Endothelial cell (in vitro differentiated cells): Measurements from ENCODE around the gene KIAA0513. TPM values are rescaled to one million over a fixed set of nuclear protein-coding genes. Genes with fewer than 3 reads are reported as not detected.

Source experiments
- DNase-seq: peaks from one replicate; pipeline ENCODE4 v3.0.0; 2021; ENCODE audit warnings: low spot score
- H3K27ac Mint-ChIP-seq: one replicate; pipeline ENCODE4 v1.8.0; 2021; ENCODE audit warnings: mixed read lengths, inconsistent platforms; ENCODE audit not compliant: unreplicated experiment
- H3K27me3 Mint-ChIP-seq: one replicate; pipeline ENCODE4 v1.8.0; 2021; ENCODE audit warnings: mild to moderate bottlenecking, moderate library complexity, mixed read lengths, inconsistent platforms; ENCODE audit not compliant: unreplicated experiment
- H3K36me3 Mint-ChIP-seq: one replicate; pipeline ENCODE4 v1.8.0; 2021; ENCODE audit warnings: mild to moderate bottlenecking, low read depth, mixed read lengths, inconsistent platforms; ENCODE audit not compliant: unreplicated experiment
- H3K4me1 Mint-ChIP-seq: one replicate; pipeline ENCODE4 v1.8.0; 2021; ENCODE audit warnings: mild to moderate bottlenecking, mixed read lengths, inconsistent platforms; ENCODE audit not compliant: unreplicated experiment
- H3K4me3 Mint-ChIP-seq: one replicate; pipeline ENCODE4 v1.8.0; 2021; ENCODE audit warnings: mild to moderate bottlenecking, mixed read lengths, inconsistent platforms; ENCODE audit not compliant: unreplicated experiment
- H3K9me3 Mint-ChIP-seq: one replicate; pipeline ENCODE4 v1.8.0; 2021; ENCODE audit warnings: mixed read lengths, inconsistent platforms; ENCODE audit not compliant: unreplicated experiment
- CTCF ChIP-seq: fragments of 200-600 bp; sonication (generic); IDR thresholded peaks from one replicate; pipeline ENCODE4 v1.5.0; 2021; ENCODE audit warnings: antibody characterized with exemption; ENCODE audit not compliant: unreplicated experiment
- total RNA-seq: library from RNA; stranded (reverse); fragmentation: NEBNext Ultra II Directional; extraction: Animal tissue kit (Norgen Biotek cat#: 25700); gene quantifications from one replicate; pipeline ENCODE4 v1.2.1, GENCODE V29; 2021; ENCODE audit not compliant: unreplicated experiment

Gene KIAA0513
- total RNA-seq, 1 donor from 2014 or later, result 5.5 TPM

GRCh38 chr16:85045641-85046471 is 18.3 kb downstream of the KIAA0513 start:
- no peak overlapping the region for H3K4me3 Mint-ChIP-seq
- no peak for TF ChIP-seq CTCF
- no peaks in the 10 kb centered on the region for H3K9me3 Mint-ChIP-seq
- peaks cover 11% of the 10 kb centered on the region for H3K4me1 Mint-ChIP-seq
- DNase-seq, result no peak
- peaks cover 4% of the 10 kb centered on the region for H3K36me3 Mint-ChIP-seq
- no peak overlapping the region for H3K27ac Mint-ChIP-seq
- H3K27me3 Mint-ChIP-seq, result no peaks in the 10 kb centered on the region

- H3K27me3 Mint-ChIP-seq, result no peaks in the 10 kb centered on the region
- no peak overlapping the region for H3K27ac Mint-ChIP-seq
- H3K36me3 Mint-ChIP-seq, result peaks cover 5% of the 10 kb centered on the region
- DNase-seq, result no peak
- no peaks in the 10 kb centered on the region for H3K9me3 Mint-ChIP-seq
- H3K4me1 Mint-ChIP-seq, result peaks cover 11% of the 10 kb centered on the region
- no peak overlapping the region for H3K4me3 Mint-ChIP-seq
- no peak for TF ChIP-seq CTCF
Observed at GRCh38 chr16:85046472-85046916, 18.9 kb downstream of the KIAA0513 start.

GRCh38 chr16:85046931-85047866 is 19.6 kb downstream of the KIAA0513 start:
- peaks cover 11% of the 10 kb centered on the region for H3K4me1 Mint-ChIP-seq

GRCh38 chr16:85047867-85048455 is 20.4 kb downstream of the KIAA0513 start:
- TF ChIP-seq CTCF, result no peak
- peaks cover 11% of the 10 kb centered on the region for H3K4me1 Mint-ChIP-seq
- H3K9me3 Mint-ChIP-seq, result no peaks in the 10 kb centered on the region
- H3K4me3 Mint-ChIP-seq, result no peak overlapping the region
- H3K27me3 Mint-ChIP-seq, result peaks cover under 1% of the 10 kb centered on the region
- H3K27ac Mint-ChIP-seq, result no peak overlapping the region
- DNase-seq, result no peak
- peaks cover 7% of the 10 kb centered on the region for H3K36me3 Mint-ChIP-seq

More at GRCh38 chr16:85046931-85047866, 19.6 kb downstream of the KIAA0513 start:
- no peak overlapping the region for H3K4me3 Mint-ChIP-seq
- H3K36me3 Mint-ChIP-seq, result peaks cover 7% of the 10 kb centered on the region
- DNase-seq, result no peak
- H3K9me3 Mint-ChIP-seq, result no peaks in the 10 kb centered on the region
- no peak overlapping the region for H3K27ac Mint-ChIP-seq
- no peak for TF ChIP-seq CTCF
- no peaks in the 10 kb centered on the region for H3K27me3 Mint-ChIP-seq
